UCSD-AML1 (cell line): ENCODE data around the gene FIGNL1.
A peak's percentile ranks its signal among the peaks of the same experiment; 100 is the strongest.

Experiments used
- DNase-seq: peaks from one replicate; lab custom pipeline; 2025; ENCODE audit not compliant: unreplicated experiment; lab: John Stamatoyannopoulos, UW

Gene FIGNL1

GRCh38 chr7:50449881-50450589 lies at the start of gene FIGNL1:
Gene FIGNL1 (minus strand): TSS chr7:50450350. CDS start chr7:50447287, 3,063 bp downstream.
- DNase-seq = peak; percentile 73

- no peak for DNase-seq
These were observed 48.9 kb upstream of the FIGNL1 start for GRCh38 chr7:50499092-50499491.

GRCh38 chr7:50497968-50498367 lies 47.8 kb upstream of the FIGNL1 start:
- DNase-seq = no peak

- DNase-seq = peak; percentile 26
These were observed 47.0 kb upstream of the FIGNL1 start for GRCh38 chr7:50497068-50497642.

- DNase-seq = no peak
These were observed 46.4 kb upstream of the FIGNL1 start for GRCh38 chr7:50496569-50496968.

- no peak for DNase-seq
These were observed 45.6 kb upstream of the FIGNL1 start for GRCh38 chr7:50495746-50496145.

- DNase-seq = no peak
These were observed 42.8 kb upstream of the FIGNL1 start for GRCh38 chr7:50492770-50493519.

- no peak for DNase-seq
These were observed 41.8 kb upstream of the FIGNL1 start for GRCh38 chr7:50491943-50492342.

- no peak for DNase-seq
These were observed 41.1 kb upstream of the FIGNL1 start for GRCh38 chr7:50491209-50491608.

- DNase-seq = no peak
These were observed 38.2 kb upstream of the FIGNL1 start for GRCh38 chr7:50488379-50488778.

- DNase-seq = no peak
These were observed 36.4 kb upstream of the FIGNL1 start for GRCh38 chr7:50486512-50486911.

GRCh38 chr7:50481867-50482266 lies 31.7 kb upstream of the FIGNL1 start:
- DNase-seq = no peak

- no peak for DNase-seq
These were observed 30.6 kb upstream of the FIGNL1 start for GRCh38 chr7:50480797-50481196.

- DNase-seq = no peak
These were observed 29.8 kb upstream of the FIGNL1 start for GRCh38 chr7:50479743-50480517.

GRCh38 chr7:50477640-50478039 lies 27.5 kb upstream of the FIGNL1 start:
- no peak for DNase-seq

GRCh38 chr7:50476953-50477625 lies 26.9 kb upstream of the FIGNL1 start:
- DNase-seq = no peak

GRCh38 chr7:50475340-50475739 lies 25.2 kb upstream of the FIGNL1 start:
- no peak for DNase-seq

- DNase-seq = no peak
These were observed 24.4 kb upstream of the FIGNL1 start for GRCh38 chr7:50474382-50475160.

- no peak for DNase-seq
These were observed 23.4 kb upstream of the FIGNL1 start for GRCh38 chr7:50473531-50473930.

GRCh38 chr7:50472427-50472826 lies 22.3 kb upstream of the FIGNL1 start:
- DNase-seq = no peak
